GM18868 (cell line): ENCODE results near the gene FGD2.
"Not testable (repeated sequence)": the region's sequence is repeated elsewhere in the genome, so short reads cannot be mapped to it uniquely, and the experiment has no call there.

Source experiments
- ATAC-seq: cut with Tn5 transposase; IDR thresholded peaks from one replicate; pipeline ENCODE4 v1.9.1; 2021; ENCODE audit warnings: mild to moderate bottlenecking, moderate library complexity; ENCODE audit not compliant: unreplicated experiment

FGD2 gene

GRCh38 chr6:37057128-37057471 lies 51.6 kb downstream of the FGD2 start:
- no peak for ATAC-seq

- ATAC-seq: no peak
Observed at GRCh38 chr6:37057678-37058077, 52.2 kb downstream of the FGD2 start.

- no peak for ATAC-seq
Observed at GRCh38 chr6:37058084-37058586, 52.7 kb downstream of the FGD2 start.

- ATAC-seq: not testable (repeated sequence)
Observed at GRCh38 chr6:37058984-37059343, 53.5 kb downstream of the FGD2 start.

DNA sequence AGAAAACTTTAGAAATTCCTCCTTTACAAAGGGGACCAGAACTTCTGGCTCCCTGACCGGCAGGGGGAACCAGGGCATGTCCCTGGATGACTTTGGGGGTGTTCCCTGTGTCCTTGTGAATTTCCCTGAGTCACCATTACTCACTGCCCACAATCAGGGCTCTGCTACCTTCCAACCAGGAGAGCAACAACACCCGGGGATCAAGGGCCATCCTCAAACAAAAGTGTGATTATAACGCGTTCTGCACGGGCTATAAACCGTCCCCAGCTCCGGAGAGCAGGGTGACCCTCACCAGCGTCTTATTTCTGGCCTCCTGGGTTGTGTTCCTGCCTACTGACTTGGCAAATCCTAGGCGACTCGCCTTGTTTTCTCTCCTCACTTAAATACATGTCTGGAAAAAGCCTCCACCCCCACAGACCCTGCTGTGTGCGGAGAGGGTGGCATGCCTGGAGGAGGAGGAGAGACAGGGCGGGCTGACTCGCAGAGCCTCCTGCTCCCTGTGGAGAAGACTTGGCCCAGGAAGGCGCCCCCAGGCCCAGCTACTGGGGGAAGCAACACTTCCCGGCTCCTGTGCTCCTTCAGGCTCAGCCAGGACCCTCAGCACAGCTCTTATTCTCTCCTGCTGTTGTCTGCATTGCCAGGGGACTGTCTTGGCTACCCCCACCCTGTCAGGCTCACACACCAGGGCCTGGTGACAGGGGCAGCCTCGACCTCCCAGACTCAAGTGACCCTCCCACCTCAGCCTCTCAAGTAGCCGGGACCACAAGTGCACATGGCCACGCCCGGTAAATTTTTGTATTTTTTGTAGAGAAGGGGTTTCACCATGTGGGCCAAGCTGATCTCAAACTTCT lies 54.1 kb downstream of the FGD2 start:
- no peak for ATAC-seq

- ATAC-seq: no peak
Observed at GRCh38 chr6:37060195-37060559, 54.7 kb downstream of the FGD2 start.

- ATAC-seq: no peak
Observed at GRCh38 chr6:37061157-37061804, 55.8 kb downstream of the FGD2 start.

DNA sequence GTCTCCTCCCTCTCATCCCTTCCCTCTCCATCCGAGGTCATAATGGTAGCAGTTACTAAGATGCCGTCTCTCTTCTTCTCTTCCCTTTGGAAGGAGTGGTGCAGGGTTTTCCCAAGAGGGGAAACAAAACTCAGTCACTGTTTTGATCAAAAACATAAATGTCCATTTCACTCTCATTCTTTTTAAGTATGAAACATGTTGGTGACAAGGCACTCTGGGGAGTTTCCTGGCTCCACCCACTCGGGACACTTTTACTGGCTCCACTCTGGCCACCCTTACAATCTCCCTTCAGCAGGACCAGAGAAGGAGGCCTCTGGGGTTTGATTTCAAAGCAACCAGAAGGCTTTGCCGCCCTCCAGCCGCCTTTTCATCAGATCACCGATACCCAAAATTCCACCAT lies 57.0 kb downstream of the FGD2 start:
- no peak for ATAC-seq

- no peak for ATAC-seq
Observed at GRCh38 chr6:37068356-37069270, 63.2 kb downstream of the FGD2 start.

DNA sequence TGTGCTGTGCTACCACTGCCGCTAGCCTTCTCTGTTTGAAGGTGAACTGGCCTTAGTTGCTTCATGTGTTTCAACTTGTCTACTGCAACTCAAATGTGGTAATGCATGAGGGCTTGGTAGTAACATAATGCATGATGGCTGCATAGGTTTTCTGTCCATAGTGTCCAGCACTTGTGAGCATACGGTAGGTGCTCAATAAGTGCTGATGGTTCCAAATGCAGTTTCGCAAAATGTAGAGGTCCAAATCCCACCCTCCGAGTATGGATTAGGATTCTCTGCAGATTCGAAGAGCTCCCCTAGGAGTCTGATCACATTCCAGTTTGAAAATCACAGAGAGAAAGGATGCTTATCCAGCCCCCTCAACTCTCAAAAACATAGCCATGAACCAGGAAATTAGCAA lies 64.2 kb downstream of the FGD2 start:
- ATAC-seq: no peak

DNA sequence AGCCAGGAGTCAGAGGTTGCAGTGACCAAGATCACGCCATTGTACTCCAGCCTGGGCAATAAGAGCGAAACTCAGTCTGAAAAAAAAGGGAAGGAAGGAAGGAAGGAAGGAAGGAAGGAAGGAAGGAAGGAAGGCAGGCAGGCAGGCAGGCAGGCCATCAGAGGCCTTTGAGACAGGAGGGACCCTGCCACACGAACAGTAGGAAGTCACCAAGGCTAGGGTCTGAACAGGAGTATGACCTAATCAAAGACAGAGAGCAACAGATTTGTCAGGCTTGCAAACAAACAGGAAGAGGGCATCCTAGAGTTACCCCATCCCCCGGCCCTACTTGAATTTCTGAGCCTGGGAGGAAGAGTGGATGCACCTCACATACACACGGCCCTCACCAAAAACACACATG lies 67.1 kb downstream of the FGD2 start:
- ATAC-seq: no peak

DNA sequence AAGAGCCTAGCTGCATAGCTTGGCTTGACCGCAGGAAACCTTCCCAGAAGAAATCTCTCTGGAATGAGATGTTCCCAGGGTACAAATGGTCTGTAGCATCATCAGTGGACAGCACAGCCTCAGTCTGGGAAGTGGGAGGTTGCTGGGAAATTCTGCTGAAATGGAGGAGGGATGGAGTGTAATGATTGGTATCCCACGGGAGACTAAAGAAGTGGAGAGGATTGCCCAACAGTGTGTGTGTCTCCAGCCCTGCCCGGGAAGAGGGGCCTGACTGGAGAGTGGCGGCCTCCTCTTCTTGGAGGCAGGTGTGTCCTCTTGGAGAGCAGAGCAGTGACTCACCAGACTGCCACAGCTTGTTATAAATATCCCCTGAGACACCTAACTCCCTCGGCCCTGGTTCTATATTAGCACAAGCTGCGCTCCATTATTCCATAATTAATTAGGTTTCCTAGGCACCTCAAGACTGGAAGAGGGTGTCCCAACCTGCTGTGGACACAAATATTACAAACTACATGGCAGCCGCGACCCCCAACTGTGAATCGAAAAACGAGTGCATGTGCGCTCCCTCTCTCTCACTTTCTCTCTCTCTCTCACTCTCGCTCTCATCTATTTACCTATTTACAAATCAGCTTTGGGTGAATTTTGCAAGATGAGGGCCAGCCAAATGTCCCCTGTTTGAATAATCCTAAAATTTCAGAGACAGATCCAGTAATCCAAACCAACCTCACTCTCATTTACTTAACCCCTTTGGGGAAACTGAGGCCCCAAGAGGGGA lies 68.8 kb downstream of the FGD2 start:
- ATAC-seq: no peak

GRCh38 chr6:37077191-37077904 lies 71.9 kb downstream of the FGD2 start:
- no peak for ATAC-seq

GRCh38 chr6:37077905-37078296 lies 72.4 kb downstream of the FGD2 start:
- ATAC-seq: no peak
